ENCODE data around the gene MYOM3.

MYOM3 gene

GRCh38 chr1:24111996-24112779 is at the start of gene MYOM3:
MYOM3 (minus strand) TSS chr1:24112135; CDS start chr1:24108636, 3,499 bp downstream.
- FAIRE-seq: peak; percentile 63

- FAIRE-seq: no peak
Measured at GRCh38 chr1:24161270-24161669, 49.3 kb upstream of the MYOM3 start.

GRCh38 chr1:24159366-24159765 is 47.4 kb upstream of the MYOM3 start:
- no peak for FAIRE-seq

GRCh38 chr1:24157918-24158481 is 46.1 kb upstream of the MYOM3 start:
- FAIRE-seq: no peak

- no peak for FAIRE-seq
Measured at GRCh38 chr1:24156542-24157260, 44.8 kb upstream of the MYOM3 start.

- no peak for FAIRE-seq
Measured at GRCh38 chr1:24155011-24155782, 43.3 kb upstream of the MYOM3 start.

GRCh38 chr1:24154215-24154614 is 42.3 kb upstream of the MYOM3 start:
- FAIRE-seq: no peak

- no peak for FAIRE-seq
Measured at GRCh38 chr1:24152631-24153494, 40.9 kb upstream of the MYOM3 start.

GRCh38 chr1:24151175-24151533 is 39.2 kb upstream of the MYOM3 start:
- FAIRE-seq: no peak

- peak; percentile 60 for FAIRE-seq
Measured at GRCh38 chr1:24150234-24151174, 38.6 kb upstream of the MYOM3 start.

- no peak for FAIRE-seq
Measured at GRCh38 chr1:24149866-24150233, 37.9 kb upstream of the MYOM3 start.

- FAIRE-seq: no peak
Measured at GRCh38 chr1:24147816-24148215, 35.9 kb upstream of the MYOM3 start.

- no peak for FAIRE-seq
Measured at GRCh38 chr1:24147194-24147593, 35.3 kb upstream of the MYOM3 start.

- no peak for FAIRE-seq
Measured at GRCh38 chr1:24142546-24143534, 30.9 kb upstream of the MYOM3 start, which contains the start of gene IL22RA1. IL22RA1 (minus strand) TSS chr1:24143140; CDS start chr1:24143082, 58 bp downstream.

- no peak for FAIRE-seq
Measured at GRCh38 chr1:24141311-24141997, 29.5 kb upstream of the MYOM3 start.

- FAIRE-seq: no peak
Measured at GRCh38 chr1:24140741-24141181, 28.8 kb upstream of the MYOM3 start.

GRCh38 chr1:24139841-24140425 is 28.0 kb upstream of the MYOM3 start:
- no peak for FAIRE-seq

- FAIRE-seq: no peak
Measured at GRCh38 chr1:24139222-24139489, 27.2 kb upstream of the MYOM3 start.

Data from G401.6 (cell line).